Common myeloid progenitor, CD34-positive (primary cell): Measurements from ENCODE around the gene FMC1.

Source experiments
- CTCF ChIA-PET: fragments of 350-600 bp; sonication (Branson Sonifier 250); formaldehyde crosslinking; loops from one replicate; lab custom pipeline; 2021; ENCODE audit warnings: antibody characterized with exemption; lab: Charles Lee
- POLR2A ChIA-PET: fragments of 350-600 bp; sonication (Branson Sonifier 250); formaldehyde crosslinking; loops from one replicate; lab custom pipeline; 2021; ENCODE audit warnings: antibody characterized with exemption; lab: Charles Lee
- DNase-seq, 3 donors: peaks; one replicate each; pipeline versions ENCODE4 v3.0.0 to v3.0.0-alpha.2; 2013
- H3K27ac ChIP-seq, 2 experiments: 1 replicate in 1 of 2; 2 replicates in 1 of 2; pipeline ENCODE4 v1.7.0; 2013; ENCODE audit warnings: inconsistent platforms in 2 of 2, low read length in 2 of 2, mild to moderate bottlenecking in 2 of 2, low read depth in 1 of 2, moderate library complexity in 1 of 2; ENCODE audit not compliant: severe bottlenecking in 2 of 2, insufficient read depth in 1 of 2, poor library complexity in 1 of 2
- H3K27me3 ChIP-seq, 5 experiments: replicated peaks in 2 of 5; 1 replicate in 3 of 5; 2 replicates in 2 of 5; pipeline versions ENCODE4 v1.6.1 to v1.7.0; 2013; ENCODE audit warnings: low read length in 4 of 5, mild to moderate bottlenecking in 2 of 5, moderate library complexity in 2 of 5, inconsistent platforms in 1 of 5; ENCODE audit not compliant: insufficient read depth in 5 of 5, control insufficient read depth in 4 of 5
- H3K36me3 ChIP-seq, 4 experiments: 1 replicate in 2 of 4; 2 replicates in 2 of 4; pipeline versions ENCODE4 v1.6.1 to v1.7.0; 2013; ENCODE audit warnings: low read length in 3 of 4, control low read depth in 1 of 4, mild to moderate bottlenecking in 1 of 4; ENCODE audit not compliant: control insufficient read depth in 4 of 4, insufficient read depth in 4 of 4
- H3K4me1 ChIP-seq, 4 experiments: 1 replicate in 3 of 4; 2 replicates in 1 of 4; pipeline versions ENCODE4 v1.6.1 to v1.7.1; 2013; ENCODE audit warnings: low read length in 3 of 4, mild to moderate bottlenecking in 3 of 4, control low read depth in 1 of 4, inconsistent platforms in 1 of 4, moderate library complexity in 1 of 4; ENCODE audit not compliant: control insufficient read depth in 4 of 4, insufficient read depth in 4 of 4; ENCODE audit errors: control extremely low read depth in 1 of 4
- H3K4me3 ChIP-seq, 7 experiments: 1 replicate in 4 of 7; 2 replicates in 3 of 7; pipeline versions ENCODE4 v1.5.1 to v1.7.0; 2013; ENCODE audit warnings: mild to moderate bottlenecking in 7 of 7, low read length in 6 of 7, moderate library complexity in 6 of 7, inconsistent platforms in 2 of 7, low read depth in 2 of 7, control low read depth in 1 of 7; ENCODE audit not compliant: insufficient read depth in 4 of 7, control insufficient read depth in 1 of 7; ENCODE audit errors: extremely low read depth in 1 of 7
- H3K9me3 ChIP-seq, 5 experiments: 1 replicate in 4 of 5; 2 replicates in 1 of 5; pipeline versions ENCODE4 v1.6.1 to v1.7.1; 2013; ENCODE audit warnings: low read length in 4 of 5, mild to moderate bottlenecking in 2 of 5, inconsistent platforms in 1 of 5, low read depth in 1 of 5, moderate library complexity in 1 of 5; ENCODE audit not compliant: control insufficient read depth in 4 of 5, insufficient read depth in 2 of 5; ENCODE audit errors: control extremely low read depth in 1 of 5
- whole genome bisulfite sequencing: methylation state at CpG from one replicate; pipeline ENCODE4 v1.1.5; 2013; ENCODE audit not compliant: insufficient coverage; 5-methylcytosine and 5-hydroxymethylcytosine counted together

Gene FMC1

GRCh38 chr7:139389774-139390173, 48.6 kb downstream of the FMC1 start:
- DNase-seq = no peak
- Histone ChIP-seq H3K27me3 (no peaks in the 10 kb centered on the region), H3K4me1 (peaks cover 0 to 11% (median 0%) of the 10 kb centered on the region in 4 experiments), H3K9me3 (no peaks in the 10 kb centered on the region), H3K27ac (no peak overlapping the region), H3K36me3 (peaks cover 5 to 53% (median 32%) of the 10 kb centered on the region in 4 experiments), H3K4me3 (no peak overlapping the region)
- ChIA-PET CTCF (interaction anchor here (0.7 to 1.2 kb wide), 2 partner anchors 11 to 13 kb away, joined by 3 read pairs; no protein-coding TSS in a partner anchor), POLR2A (no interaction called here)
- WGBS = 100% methylated on average over 2 of the region's 2 CpGs

GRCh38 chr7:139393621-139394211, 52.6 kb downstream of the FMC1 start:
- H3K27ac ChIP-seq = no peak overlapping the region
- no peaks in the 10 kb centered on the region for H3K9me3 ChIP-seq
- 100% methylated on average over 1 of the region's 1 CpG for WGBS
- peak in 1 of 3 donors; percentile 9 for DNase-seq
- no peaks in the 10 kb centered on the region for H3K27me3 ChIP-seq
- POLR2A ChIA-PET = no interaction called here
- H3K4me1 ChIP-seq = peaks cover 0 to 9% (median 0%) of the 10 kb centered on the region in 4 experiments
- no peak overlapping the region for H3K4me3 ChIP-seq
- CTCF ChIA-PET = interaction anchor here (0.9 to 3.0 kb wide), 5 partner anchors 9 to 40 kb away, joined by 3 to 7 read pairs (median 3); no protein-coding TSS in a partner anchor
- H3K36me3 ChIP-seq = peaks cover 2 to 47% (median 28%) of the 10 kb centered on the region in 4 experiments

GRCh38 chr7:139394540-139394939, 53.4 kb downstream of the FMC1 start:
- CTCF ChIA-PET = interaction anchor here (0.7 to 3.0 kb wide), 5 partner anchors 12 to 40 kb away, joined by 3 to 7 read pairs (median 4); no protein-coding TSS in a partner anchor
- H3K27ac ChIP-seq = peak overlapping the region in 1 of 2 experiments; percentile 44
- peak in 1 of 3 donors; percentile 30 for DNase-seq
- H3K9me3 ChIP-seq = no peaks in the 10 kb centered on the region
- peaks cover 2 to 45% (median 24%) of the 10 kb centered on the region in 4 experiments for H3K36me3 ChIP-seq
- WGBS = 35% methylated on average over 3 of the region's 3 CpGs
- no peaks in the 10 kb centered on the region for H3K27me3 ChIP-seq
- no peak overlapping the region for H3K4me3 ChIP-seq
- POLR2A ChIA-PET = interaction anchor here (0.9 kb wide), 1 partner anchor 13 kb away, joined by 4 read pairs; no protein-coding TSS in a partner anchor
- peaks cover 0 to 9% (median 0%) of the 10 kb centered on the region in 4 experiments for H3K4me1 ChIP-seq
